HG03039 (cell line): Measurements from ENCODE around the gene SIRT2.
"Not testable (repeated sequence)": the region's sequence is repeated elsewhere in the genome, so short reads cannot be mapped to it uniquely, and the experiment has no call there.

Source experiments
- ATAC-seq: cut with Tn5 transposase; IDR thresholded peaks from one replicate; pipeline ENCODE4 v1.9.1; 2021; ENCODE audit warnings: mild to moderate bottlenecking, moderate library complexity; ENCODE audit not compliant: unreplicated experiment

The SIRT2 gene

GRCh38 chr19:38899447-38900201 lies at the start of gene SIRT2, which contains the start of gene NFKBIB:
Gene SIRT2, minus strand, starts transcription at chr19:38899618. Its CDS starts 97 bp downstream, at chr19:38899521.
Gene NFKBIB, plus strand, starts transcription at chr19:38899969. Its CDS starts 64 bp downstream, at chr19:38900033.
- peak; percentile 88 for ATAC-seq

GRCh38 chr19:38946229-38947010 lies 47.0 kb upstream of the SIRT2 start:
- no peak for ATAC-seq

GRCh38 chr19:38945562-38946228 lies 46.3 kb upstream of the SIRT2 start:
- ATAC-seq = no peak

- no peak for ATAC-seq
Measured at GRCh38 chr19:38944981-38945506, 45.6 kb upstream of the SIRT2 start.

GRCh38 chr19:38942471-38943181 lies 43.2 kb upstream of the SIRT2 start:
- no peak for ATAC-seq

- ATAC-seq = no peak
Measured at GRCh38 chr19:38941979-38942378, 42.6 kb upstream of the SIRT2 start.

- ATAC-seq = not testable (repeated sequence)
Measured at GRCh38 chr19:38941466-38941865, 42.0 kb upstream of the SIRT2 start.

- ATAC-seq = no peak
Measured at GRCh38 chr19:38939957-38940356, 40.5 kb upstream of the SIRT2 start.

GRCh38 chr19:38933544-38933943 lies 34.1 kb upstream of the SIRT2 start:
- ATAC-seq = no peak

- no peak for ATAC-seq
Measured at GRCh38 chr19:38932425-38933179, 33.2 kb upstream of the SIRT2 start.

- no peak for ATAC-seq
Measured at GRCh38 chr19:38931521-38931793, 32.0 kb upstream of the SIRT2 start.

- peak; percentile 88 for ATAC-seq
Measured at GRCh38 chr19:38930776-38931520, 31.5 kb upstream of the SIRT2 start, which contains the start of gene MRPS12. Gene MRPS12, plus strand, starts transcription at chr19:38930944. Its CDS starts 351 bp downstream, at chr19:38931295.

- ATAC-seq = peak; percentile 67
Measured at GRCh38 chr19:38929929-38930775, 30.7 kb upstream of the SIRT2 start, which contains the start of gene SARS2. Gene SARS2, minus strand, starts transcription at chr19:38930763. Its CDS starts 27 bp downstream, at chr19:38930736.

- ATAC-seq = no peak
Measured at GRCh38 chr19:38928391-38929001, 29.1 kb upstream of the SIRT2 start.

GRCh38 chr19:38924388-38924787 lies 25.0 kb upstream of the SIRT2 start:
- no peak for ATAC-seq

- no peak for ATAC-seq
Measured at GRCh38 chr19:38922482-38922881, 23.1 kb upstream of the SIRT2 start.

- no peak for ATAC-seq
Measured at GRCh38 chr19:38921420-38922274, 22.2 kb upstream of the SIRT2 start.
